Ascending aorta (tissue), 2 donors: ENCODE measurements around the gene MCU. TPM values are rescaled to one million over a fixed set of nuclear protein-coding genes. Genes with fewer than 3 reads are reported as not detected.

Experiments
- DNase-seq, 2 donors: peaks; one replicate each; pipeline ENCODE4 v3.0.0-alpha.2; 2019; ENCODE audit warnings: low spot score in 2 of 2
- H3K27ac ChIP-seq, 2 donors: fragments of 200-600 bp; sonication (generic); one replicate each; pipeline ENCODE4 v1.5.1; 2016 to 2017; ENCODE audit warnings: mild to moderate bottlenecking in 1 of 2
- H3K27me3 ChIP-seq: fragments of 200-600 bp; sonication (generic); one replicate; pipeline ENCODE4 v1.5.1; 2017
- H3K36me3 ChIP-seq, 2 donors: fragments of 200-600 bp; sonication (generic); one replicate each; pipeline ENCODE4 v1.5.1; 2016
- H3K4me1 ChIP-seq, 2 donors: fragments of 200-600 bp; sonication (generic); one replicate each; pipeline ENCODE4 v1.5.1; 2016 to 2017; ENCODE audit warnings: mild to moderate bottlenecking in 1 of 2
- H3K4me3 ChIP-seq, 2 donors: fragments of 200-600 bp; sonication (generic); one replicate each; pipeline ENCODE4 v1.5.1; 2016 to 2017; ENCODE audit warnings: mild to moderate bottlenecking in 1 of 2
- H3K9me3 ChIP-seq, 2 donors: fragments of 200-600 bp; sonication (generic); one replicate each; pipeline ENCODE4 v1.5.1; 2016
- intact Hi-C: fragments of 100-400 bp; cut with DNase I; formaldehyde crosslinking; loops from one replicate; pipeline ENCODE4 v1.15.1; 2023
- total RNA-seq: library from RNA; depleted of rRNA; stranded (reverse); fragments of >200 nt; gene quantifications from one replicate; pipeline ENCODE4 v1.1.0, GENCODE V29; 2016
- TF ChIP-seq, protein P1 (sequence below), 3 experiments: fragments of 200-600 bp in 2 of 3; fragments of 450-650 bp in 1 of 3; sonication (generic) in 2 of 3; IDR thresholded peaks; one replicate each; pipeline ENCODE4 v1.5.1; 2016 to 2019; ENCODE audit warnings: antibody characterized with exemption in 3 of 3, mild to moderate bottlenecking in 1 of 3, moderate library complexity in 1 of 3

The MCU gene
- total RNA-seq, 1 donor from 2014 or later: 22.0 TPM

- H3K27me3 ChIP-seq: no peaks in the 10 kb centered on the region
- no peak overlapping the region for H3K4me3 ChIP-seq
- H3K27ac ChIP-seq: no peak overlapping the region
- intact Hi-C loops: loop anchor here (1.0 to 5.0 kb wide), 2 partner anchors 63 to 327 kb away; partner anchors contain the start of gene MICU1
- TF ChIP-seq, protein P1, sequence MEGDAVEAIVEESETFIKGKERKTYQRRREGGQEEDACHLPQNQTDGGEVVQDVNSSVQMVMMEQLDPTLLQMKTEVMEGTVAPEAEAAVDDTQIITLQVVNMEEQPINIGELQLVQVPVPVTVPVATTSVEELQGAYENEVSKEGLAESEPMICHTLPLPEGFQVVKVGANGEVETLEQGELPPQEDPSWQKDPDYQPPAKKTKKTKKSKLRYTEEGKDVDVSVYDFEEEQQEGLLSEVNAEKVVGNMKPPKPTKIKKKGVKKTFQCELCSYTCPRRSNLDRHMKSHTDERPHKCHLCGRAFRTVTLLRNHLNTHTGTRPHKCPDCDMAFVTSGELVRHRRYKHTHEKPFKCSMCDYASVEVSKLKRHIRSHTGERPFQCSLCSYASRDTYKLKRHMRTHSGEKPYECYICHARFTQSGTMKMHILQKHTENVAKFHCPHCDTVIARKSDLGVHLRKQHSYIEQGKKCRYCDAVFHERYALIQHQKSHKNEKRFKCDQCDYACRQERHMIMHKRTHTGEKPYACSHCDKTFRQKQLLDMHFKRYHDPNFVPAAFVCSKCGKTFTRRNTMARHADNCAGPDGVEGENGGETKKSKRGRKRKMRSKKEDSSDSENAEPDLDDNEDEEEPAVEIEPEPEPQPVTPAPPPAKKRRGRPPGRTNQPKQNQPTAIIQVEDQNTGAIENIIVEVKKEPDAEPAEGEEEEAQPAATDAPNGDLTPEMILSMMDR (IDR thresholded peaks at IDR 0.05): no peak
- no peak for DNase-seq
- H3K36me3 ChIP-seq: no peaks in the 10 kb centered on the region
- peaks cover 0 to 14% of the 10 kb centered on the region in 2 donors for H3K4me1 ChIP-seq
- H3K9me3 ChIP-seq: no peaks in the 10 kb centered on the region
These were observed 2.3 kb upstream of the MCU start for GRCh38 chr10:72689660-72690059.

DNA sequence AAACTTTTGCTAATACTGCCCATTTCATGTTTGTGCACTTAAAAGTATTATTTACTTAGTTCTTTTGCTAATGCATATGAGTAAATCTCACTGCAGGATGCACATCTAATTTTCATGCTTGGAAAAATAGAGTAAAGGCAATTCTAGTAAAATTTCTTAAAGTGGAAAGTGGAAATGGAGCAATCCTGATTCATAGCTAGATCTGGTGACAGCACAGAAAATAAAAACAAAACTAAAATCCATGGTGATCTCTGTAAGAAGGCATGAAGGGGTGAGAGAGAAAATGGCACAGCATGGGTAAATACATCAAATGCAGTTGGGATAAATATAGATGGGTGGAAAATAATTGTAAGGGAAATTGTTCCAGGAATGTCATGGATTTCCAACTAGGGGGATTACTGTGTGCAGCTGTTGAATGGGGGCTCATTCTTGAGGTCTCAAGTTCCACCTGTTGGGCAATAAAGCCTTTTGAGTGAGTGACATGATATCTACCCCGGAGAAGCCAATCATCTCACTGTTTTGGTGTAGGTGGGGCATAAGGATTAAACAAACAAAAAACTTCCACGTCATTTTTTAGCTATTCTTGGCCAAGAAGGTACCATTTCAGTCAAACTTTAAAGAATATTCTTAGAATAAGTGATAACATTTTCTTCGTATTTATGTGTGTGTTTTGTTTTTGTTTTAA is 1.7 kb upstream of the MCU start:
- Histone ChIP-seq H3K27me3 (no peaks in the 10 kb centered on the region), H3K4me1 (peaks cover 0 to 15% of the 10 kb centered on the region in 2 donors), H3K36me3 (no peaks in the 10 kb centered on the region), H3K9me3 (no peaks in the 10 kb centered on the region), H3K27ac (no peak overlapping the region), H3K4me3 (no peak overlapping the region)
- no peak for DNase-seq
- TF ChIP-seq, protein P1 (IDR thresholded peaks at IDR 0.05): no peak
- intact Hi-C loops: loop anchor here (1.0 to 5.0 kb wide), 2 partner anchors 64 to 328 kb away; partner anchors contain the start of gene MICU1

DNA sequence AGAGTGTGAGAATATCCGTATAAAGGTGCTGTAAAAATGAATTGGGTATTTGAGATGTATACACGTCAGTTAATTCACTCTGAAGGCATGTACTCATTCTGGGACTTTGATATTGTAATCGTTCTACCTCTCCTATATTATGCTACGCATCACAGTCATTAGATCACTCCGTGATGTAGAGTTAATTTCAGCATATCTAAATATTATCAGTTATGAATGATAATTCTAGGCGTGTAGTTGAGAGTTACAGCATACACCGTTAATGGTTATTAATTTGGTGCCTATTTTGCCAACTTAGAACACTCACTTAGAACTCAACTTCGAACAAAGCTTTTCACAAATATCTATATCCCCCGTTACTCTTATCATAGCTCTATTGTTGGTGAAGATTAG is 477 bp upstream of the MCU start:
- Histone ChIP-seq H3K36me3 (no peaks in the 10 kb centered on the region), H3K4me3 (peak overlapping the region; percentile 94 to 97), H3K27me3 (no peaks in the 10 kb centered on the region), H3K27ac (peak overlapping the region in 1 of 2 donors; percentile 94), H3K9me3 (no peaks in the 10 kb centered on the region), H3K4me1 (peaks cover 0 to 21% of the 10 kb centered on the region in 2 donors)
- intact Hi-C loops: loop anchor here (5.0 kb wide), 1 partner anchor 329 kb away; no protein-coding TSS in a partner anchor
- DNase-seq: no peak
- TF ChIP-seq, protein P1 (IDR thresholded peaks at IDR 0.05): no peak

- Histone ChIP-seq H3K4me1 (peaks cover 0 to 21% of the 10 kb centered on the region in 2 donors), H3K27ac (peak overlapping the region; percentile 92 to 94), H3K36me3 (no peaks in the 10 kb centered on the region), H3K27me3 (no peaks in the 10 kb centered on the region), H3K4me3 (peak overlapping the region; percentile 94 to 97), H3K9me3 (no peaks in the 10 kb centered on the region)
- intact Hi-C loops: loop anchor here (2.0 to 5.0 kb wide), 2 partner anchors 140 to 330 kb away; no protein-coding TSS in a partner anchor
- TF ChIP-seq, protein P1 (IDR thresholded peaks at IDR 0.05): no peak
- no peak for DNase-seq
These were observed 726 bp downstream of the MCU start for GRCh38 chr10:72692744-72692993.

DNA sequence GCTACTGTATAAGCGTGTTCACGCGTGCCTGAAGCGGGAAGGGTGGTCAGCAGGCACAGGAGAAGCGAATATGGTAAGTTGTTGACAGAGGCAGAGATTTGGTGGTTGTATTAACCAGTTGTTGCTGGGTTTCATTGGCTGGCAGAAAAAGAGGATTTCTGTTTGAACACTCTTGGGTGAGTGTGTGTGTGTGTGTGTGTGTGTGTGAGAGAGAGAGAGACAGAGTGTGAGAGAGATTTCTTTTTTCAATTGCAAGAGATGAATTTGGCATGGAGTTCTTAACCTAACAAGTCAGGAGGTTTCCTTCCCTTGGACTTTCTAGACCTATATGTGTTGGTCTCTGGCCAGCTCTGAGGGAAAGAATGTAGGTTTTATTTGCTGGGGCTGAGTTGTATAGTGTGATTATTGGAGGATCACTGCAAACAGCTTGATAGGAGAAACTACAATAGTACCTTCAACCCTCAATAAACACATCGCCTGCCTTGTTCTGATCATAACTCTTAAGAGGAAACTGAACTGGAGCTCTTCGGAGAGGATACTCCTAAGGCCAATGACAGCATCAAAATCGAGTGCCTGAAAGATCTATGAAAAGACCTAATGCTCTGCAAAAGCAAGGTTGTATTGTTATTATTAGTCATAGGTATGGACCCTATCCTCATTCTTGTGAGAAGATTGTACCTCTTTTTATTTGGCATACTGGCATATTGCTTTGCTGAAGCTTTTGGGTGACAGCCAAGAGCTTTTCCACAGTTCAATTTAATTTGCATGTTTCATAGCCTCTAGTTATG is 1.2 kb downstream of the MCU start:
- no peak for DNase-seq
- TF ChIP-seq, protein P1 (IDR thresholded peaks at IDR 0.05): no peak
- peak overlapping the region; percentile 92 to 94 for H3K27ac ChIP-seq

More for the DNA sequence above, 1.2 kb downstream of the MCU start:
- Histone ChIP-seq H3K9me3 (no peaks in the 10 kb centered on the region), H3K36me3 (no peaks in the 10 kb centered on the region), H3K4me1 (peaks cover 0 to 21% of the 10 kb centered on the region in 2 donors), H3K27me3 (no peaks in the 10 kb centered on the region), H3K4me3 (peak overlapping the region; percentile 94 to 97)
- intact Hi-C loops: loop anchor here (2.0 to 5.0 kb wide), 2 partner anchors 140 to 331 kb away; no protein-coding TSS in a partner anchor
